ENCODE results near the gene ABHD12. TPM values are rescaled to one million over a fixed set of nuclear protein-coding genes. Genes with fewer than 3 reads are reported as not detected.

Gene ABHD12
- total and polyA plus RNA-seq, 10 of the 15 experiments (the other 5 are each of a cell fraction or from before 2014, with no cell fraction given), result 1.5 to 61.8 (median 26.7) TPM

- Histone ChIP-seq H3K9me3 (replicated peaks; ENCODE audit: control insufficient read depth, insufficient read depth, low read length) (peaks cover 2% of the 10 kb centered on the region; the same call in 2 of the 3 replicates), H3K4me1 (ENCODE audit: control insufficient read depth, insufficient read depth, low read length) (peaks cover 6% of the 10 kb centered on the region; the same call in 1 of the 2 replicates), H3K27me3 (replicated peaks in 1 of 2; ENCODE audit: control insufficient read depth in 2 of 2, insufficient read depth in 2 of 2, low read length in 1 of 2) (no peaks in the 10 kb centered on the region), H3K79me2 (ENCODE audit: control insufficient read depth, insufficient read depth, low read length) (no peaks in the 10 kb centered on the region), H3K4me2 (ENCODE audit: control insufficient read depth, insufficient read depth) (no peak overlapping the region), H3K36me3 (ENCODE audit: control insufficient read depth in 2 of 2, insufficient read depth in 2 of 2, low read length in 1 of 2) (no peaks in the 10 kb centered on the region), H4K20me1 (ENCODE audit: control insufficient read depth, insufficient read depth) (no peaks in the 10 kb centered on the region), H3K27ac (ENCODE audit: control insufficient read depth, insufficient read depth) (no peak overlapping the region), H3K4me3 (no peak overlapping the region), H2AFZ (ENCODE audit: control insufficient read depth, low read depth, low read length) (no peak overlapping the region), H3K9ac (ENCODE audit: control insufficient read depth, insufficient read depth, low read length) (no peak overlapping the region)
- SMC1A ChIA-PET (ENCODE audit: uncharacterized antibody, unreplicated experiment), result interaction anchor here (0.8 to 8.7 kb wide), 16 partner anchors 8 to 404 kb away, joined by 3 to 53 read pairs (median 6); partner anchors contain the start of genes ENTPD6, GINS1 and PYGB
- no peak for ATAC-seq
- RAD21 ChIA-PET (ENCODE audit: unreplicated experiment), result interaction anchor here (1.0 to 4.4 kb wide), 10 partner anchors 10 to 198 kb away, joined by 3 to 59 read pairs (median 4); partner anchors contain the start of genes GINS1 and PYGB
- in situ Hi-C loops (cut with MboI) (no loop called here), intact Hi-C loops (cut with micrococcal nuclease; ENCODE audit: unreplicated experiment) (loop anchor here (5.0 kb wide), 3 partner anchors 151 to 331 kb away; partner anchors contain the start of genes ENTPD6 and PYGB)
- TF ChIP-seq GABPA (IDR thresholded peaks at IDR 0.05; ENCODE audit: low read depth), result no peak
- TF ChIP-seq JUND (IDR thresholded peaks at IDR 0.05; ENCODE audit: low read depth, low read length), result no peak
- TF ChIP-seq CHD2 (IDR thresholded peaks at IDR 0.05; ENCODE audit: borderline replicate concordance, low read depth, low read length), result no peak
- TF ChIP-seq SIN3A (IDR thresholded peaks at IDR 0.05; ENCODE audit: low read depth, low read length), result no peak
- no peak for TF ChIP-seq HCFC1 (IDR thresholded peaks at IDR 0.05; ENCODE audit: low read length)
- DNase-seq (ENCODE audit: low read depth, low spot score), result no peak
- 8% methylated on average over 1 of the region's 1 CpG for WGBS (ENCODE audit: insufficient coverage, insufficient replicate concordance, low lambda C conversion rate, missing lambda C conversion rate)
- FAIRE-seq, result no peak
- CTCF ChIA-PET, result interaction anchor here (1.0 to 6.6 kb wide), 20 partner anchors 11 to 354 kb away, joined by 3 to 95 read pairs (median 6); partner anchors contain the start of gene GINS1
- POLR2A ChIA-PET, result no interaction called here
- BruUV-seq (replicated peaks), result no TSS peak
Observed at GRCh38 chr20:25397821-25398220, 7.2 kb upstream of the ABHD12 start.

- ChIA-PET CTCF (interaction anchor here (1.0 to 6.6 kb wide), 8 partner anchors 11 to 186 kb away, joined by 3 to 95 read pairs (median 14); partner anchors contain the start of gene GINS1), POLR2A (no interaction called here), SMC1A (ENCODE audit: uncharacterized antibody, unreplicated experiment) (interaction anchor here (0.8 to 8.7 kb wide), 9 partner anchors 9 to 403 kb away, joined by 3 to 53 read pairs (median 20); partner anchors contain the start of gene GINS1), RAD21 (ENCODE audit: unreplicated experiment) (interaction anchor here (1.2 to 4.4 kb wide), 5 partner anchors 86 to 149 kb away, joined by 3 to 59 read pairs (median 5); partner anchors contain the start of gene PYGB)
- no peak for DNase-seq (ENCODE audit: low read depth, low spot score)
- no peak for FAIRE-seq
- H3K27ac ChIP-seq (ENCODE audit: control insufficient read depth, insufficient read depth), result no peak overlapping the region
- no TSS peak for BruUV-seq (replicated peaks)
- no peak overlapping the region for H3K9ac ChIP-seq (ENCODE audit: control insufficient read depth, insufficient read depth, low read length)
- no peaks in the 10 kb centered on the region for H3K36me3 ChIP-seq (ENCODE audit: control insufficient read depth in 2 of 2, insufficient read depth in 2 of 2, low read length in 1 of 2)
- no peaks in the 10 kb centered on the region for H3K27me3 ChIP-seq (replicated peaks in 1 of 2; ENCODE audit: control insufficient read depth in 2 of 2, insufficient read depth in 2 of 2, low read length in 1 of 2)
- no peaks in the 10 kb centered on the region for H4K20me1 ChIP-seq (ENCODE audit: control insufficient read depth, insufficient read depth)
- H3K4me1 ChIP-seq (ENCODE audit: control insufficient read depth, insufficient read depth, low read length), result peaks cover 6% of the 10 kb centered on the region; the same call in 1 of the 2 replicates
- in situ Hi-C loops (cut with MboI) (no loop called here), intact Hi-C loops (cut with micrococcal nuclease; ENCODE audit: unreplicated experiment) (loop anchor here (5.0 kb wide), 3 partner anchors 150 to 330 kb away; partner anchors contain the start of genes ENTPD6 and PYGB)
- WGBS (ENCODE audit: insufficient coverage, insufficient replicate concordance, low lambda C conversion rate, missing lambda C conversion rate), result 96% methylated on average over 6 of the region's 6 CpGs
- no peak for TF ChIP-seq USF2 (IDR thresholded peaks at IDR 0.05; ENCODE audit: borderline replicate concordance, low read depth, low read length)
- no peak for TF ChIP-seq JUND (IDR thresholded peaks at IDR 0.05; ENCODE audit: low read depth, low read length)
- no peak for TF ChIP-seq BMI1 (IDR thresholded peaks at IDR 0.05; ENCODE audit: borderline replicate concordance)
- TF ChIP-seq NFIC (IDR thresholded peaks at IDR 0.05; ENCODE audit: low read depth, low read length), result no peak
- TF ChIP-seq SRF (IDR thresholded peaks at IDR 0.05; ENCODE audit: low read depth in 2 of 2, low read length in 2 of 2), result no peak
- H3K9me3 ChIP-seq (replicated peaks; ENCODE audit: control insufficient read depth, insufficient read depth, low read length), result no peaks in the 10 kb centered on the region; the same call in 2 of the 3 replicates
- H2AFZ ChIP-seq (ENCODE audit: control insufficient read depth, low read depth, low read length), result no peak overlapping the region; the same call in 1 of the 2 replicates
- ATAC-seq, result no peak
- H3K79me2 ChIP-seq (ENCODE audit: control insufficient read depth, insufficient read depth, low read length), result no peaks in the 10 kb centered on the region
- no peak overlapping the region for H3K4me3 ChIP-seq
- H3K4me2 ChIP-seq (ENCODE audit: control insufficient read depth, insufficient read depth), result no peak overlapping the region
Observed at GRCh38 chr20:25397096-25397495, 6.5 kb upstream of the ABHD12 start.
